Measurements from ENCODE around the gene ACSS3.

Gene ACSS3

DNA sequence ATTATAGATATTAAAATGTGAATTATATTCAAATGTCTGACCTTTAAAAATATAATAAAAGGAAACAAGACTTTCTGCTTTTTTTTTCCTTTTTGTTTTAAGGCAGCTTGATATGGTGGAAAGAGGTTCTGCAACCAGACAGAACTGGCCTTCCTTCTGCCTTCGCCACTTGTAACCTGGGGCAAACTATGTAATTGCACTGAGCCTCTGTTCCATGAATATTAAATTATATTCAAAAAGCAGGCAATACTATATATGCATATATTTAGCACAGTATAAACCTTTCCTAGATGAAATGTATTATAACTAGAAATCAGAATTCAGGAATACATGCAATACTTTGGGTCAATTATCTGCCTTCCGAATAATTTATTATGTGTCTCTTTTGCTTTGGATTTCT is 59.9 kb downstream of the ACSS3 start:
- H3K27me3 ChIP-seq (ENCODE audit: insufficient read depth, low read depth) = no peaks in the 10 kb centered on the region
- H3K4me3 ChIP-seq (IDR thresholded peaks at IDR 0.05; ENCODE audit: insufficient read depth, low read depth, low read length) = no peak overlapping the region
- H3K79me2 ChIP-seq (ENCODE audit: insufficient read depth, low read depth) = no peaks in the 10 kb centered on the region
- no peaks in the 10 kb centered on the region for H4K20me1 ChIP-seq (ENCODE audit: insufficient read depth)
- no peak overlapping the region for H3K9ac ChIP-seq
- no peak overlapping the region for H2AFZ ChIP-seq (ENCODE audit: low read depth)
- H3K4me2 ChIP-seq = no peak overlapping the region
- H3K4me1 ChIP-seq (ENCODE audit: low read depth, poor library complexity, severe bottlenecking) = no peaks in the 10 kb centered on the region
- TF ChIP-seq, protein P1, sequence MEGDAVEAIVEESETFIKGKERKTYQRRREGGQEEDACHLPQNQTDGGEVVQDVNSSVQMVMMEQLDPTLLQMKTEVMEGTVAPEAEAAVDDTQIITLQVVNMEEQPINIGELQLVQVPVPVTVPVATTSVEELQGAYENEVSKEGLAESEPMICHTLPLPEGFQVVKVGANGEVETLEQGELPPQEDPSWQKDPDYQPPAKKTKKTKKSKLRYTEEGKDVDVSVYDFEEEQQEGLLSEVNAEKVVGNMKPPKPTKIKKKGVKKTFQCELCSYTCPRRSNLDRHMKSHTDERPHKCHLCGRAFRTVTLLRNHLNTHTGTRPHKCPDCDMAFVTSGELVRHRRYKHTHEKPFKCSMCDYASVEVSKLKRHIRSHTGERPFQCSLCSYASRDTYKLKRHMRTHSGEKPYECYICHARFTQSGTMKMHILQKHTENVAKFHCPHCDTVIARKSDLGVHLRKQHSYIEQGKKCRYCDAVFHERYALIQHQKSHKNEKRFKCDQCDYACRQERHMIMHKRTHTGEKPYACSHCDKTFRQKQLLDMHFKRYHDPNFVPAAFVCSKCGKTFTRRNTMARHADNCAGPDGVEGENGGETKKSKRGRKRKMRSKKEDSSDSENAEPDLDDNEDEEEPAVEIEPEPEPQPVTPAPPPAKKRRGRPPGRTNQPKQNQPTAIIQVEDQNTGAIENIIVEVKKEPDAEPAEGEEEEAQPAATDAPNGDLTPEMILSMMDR (conservative IDR thresholded peaks at IDR 0.05; ENCODE audit: low read depth, low read length) = no peak
- H3K36me3 ChIP-seq (ENCODE audit: insufficient read depth) = no peaks in the 10 kb centered on the region
- no peak overlapping the region for H3K27ac ChIP-seq

DNA sequence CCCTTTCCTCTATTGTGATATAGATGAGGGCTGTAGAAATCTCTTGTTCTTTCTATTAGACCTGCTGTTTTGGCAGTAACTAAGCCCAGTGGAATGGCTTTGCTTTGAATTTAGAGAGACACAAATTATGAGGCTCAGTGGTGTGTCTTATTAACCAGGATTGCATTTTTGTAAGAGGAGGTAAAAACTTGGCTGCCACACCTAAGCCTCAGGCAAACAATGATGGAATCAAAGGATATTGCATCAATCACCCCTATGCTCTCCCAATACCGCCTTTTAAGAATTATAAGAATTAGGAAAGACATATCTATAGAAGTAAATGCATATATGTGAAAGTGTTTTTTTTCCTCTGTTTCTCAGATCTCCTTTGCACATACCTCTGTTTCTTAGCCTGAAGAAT is 63.3 kb downstream of the ACSS3 start:
- H3K27ac ChIP-seq = no peak overlapping the region
- H4K20me1 ChIP-seq (ENCODE audit: insufficient read depth) = no peaks in the 10 kb centered on the region
- H3K9ac ChIP-seq = no peak overlapping the region
- H3K79me2 ChIP-seq (ENCODE audit: insufficient read depth, low read depth) = no peaks in the 10 kb centered on the region
- no peak overlapping the region for H2AFZ ChIP-seq (ENCODE audit: low read depth)
- no peaks in the 10 kb centered on the region for H3K36me3 ChIP-seq (ENCODE audit: insufficient read depth)
- H3K27me3 ChIP-seq (ENCODE audit: insufficient read depth, low read depth) = no peaks in the 10 kb centered on the region
- TF ChIP-seq, protein P1 (conservative IDR thresholded peaks at IDR 0.05; ENCODE audit: low read depth, low read length) = no peak
- no peak overlapping the region for H3K4me2 ChIP-seq
- H3K4me3 ChIP-seq (IDR thresholded peaks at IDR 0.05; ENCODE audit: insufficient read depth, low read depth, low read length) = no peak overlapping the region
- no peaks in the 10 kb centered on the region for H3K4me1 ChIP-seq (ENCODE audit: low read depth, poor library complexity, severe bottlenecking)

DNA sequence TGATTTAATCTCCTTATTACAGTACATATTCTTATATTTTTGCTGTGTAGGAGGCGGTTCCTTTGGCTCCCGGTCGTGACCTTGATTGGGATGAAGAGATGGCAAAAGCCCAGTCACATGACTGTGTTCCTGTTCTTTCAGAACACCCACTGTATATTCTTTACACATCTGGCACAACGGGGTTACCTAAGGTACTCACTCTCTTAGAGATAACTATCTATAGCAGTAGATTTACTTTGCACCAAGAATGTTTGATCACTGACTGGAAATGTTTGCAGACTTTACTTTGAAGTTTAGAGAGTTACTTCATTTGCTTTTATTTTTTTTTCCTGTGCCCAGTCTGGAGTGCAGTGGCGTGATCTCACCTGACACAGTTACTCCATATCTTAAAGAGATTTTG is 65.2 kb downstream of the ACSS3 start:
- H3K9ac ChIP-seq = no peak overlapping the region
- H3K27ac ChIP-seq = no peak overlapping the region
- TF ChIP-seq, protein P1 (conservative IDR thresholded peaks at IDR 0.05; ENCODE audit: low read depth, low read length) = no peak
- no peaks in the 10 kb centered on the region for H3K27me3 ChIP-seq (ENCODE audit: insufficient read depth, low read depth)
- no peaks in the 10 kb centered on the region for H3K4me1 ChIP-seq (ENCODE audit: low read depth, poor library complexity, severe bottlenecking)
- no peak overlapping the region for H3K4me2 ChIP-seq
- H4K20me1 ChIP-seq (ENCODE audit: insufficient read depth) = no peaks in the 10 kb centered on the region
- H3K36me3 ChIP-seq (ENCODE audit: insufficient read depth) = no peaks in the 10 kb centered on the region
- no peak overlapping the region for H2AFZ ChIP-seq (ENCODE audit: low read depth)
- no peak overlapping the region for H3K4me3 ChIP-seq (IDR thresholded peaks at IDR 0.05; ENCODE audit: insufficient read depth, low read depth, low read length)
- no peaks in the 10 kb centered on the region for H3K79me2 ChIP-seq (ENCODE audit: insufficient read depth, low read depth)

DNA sequence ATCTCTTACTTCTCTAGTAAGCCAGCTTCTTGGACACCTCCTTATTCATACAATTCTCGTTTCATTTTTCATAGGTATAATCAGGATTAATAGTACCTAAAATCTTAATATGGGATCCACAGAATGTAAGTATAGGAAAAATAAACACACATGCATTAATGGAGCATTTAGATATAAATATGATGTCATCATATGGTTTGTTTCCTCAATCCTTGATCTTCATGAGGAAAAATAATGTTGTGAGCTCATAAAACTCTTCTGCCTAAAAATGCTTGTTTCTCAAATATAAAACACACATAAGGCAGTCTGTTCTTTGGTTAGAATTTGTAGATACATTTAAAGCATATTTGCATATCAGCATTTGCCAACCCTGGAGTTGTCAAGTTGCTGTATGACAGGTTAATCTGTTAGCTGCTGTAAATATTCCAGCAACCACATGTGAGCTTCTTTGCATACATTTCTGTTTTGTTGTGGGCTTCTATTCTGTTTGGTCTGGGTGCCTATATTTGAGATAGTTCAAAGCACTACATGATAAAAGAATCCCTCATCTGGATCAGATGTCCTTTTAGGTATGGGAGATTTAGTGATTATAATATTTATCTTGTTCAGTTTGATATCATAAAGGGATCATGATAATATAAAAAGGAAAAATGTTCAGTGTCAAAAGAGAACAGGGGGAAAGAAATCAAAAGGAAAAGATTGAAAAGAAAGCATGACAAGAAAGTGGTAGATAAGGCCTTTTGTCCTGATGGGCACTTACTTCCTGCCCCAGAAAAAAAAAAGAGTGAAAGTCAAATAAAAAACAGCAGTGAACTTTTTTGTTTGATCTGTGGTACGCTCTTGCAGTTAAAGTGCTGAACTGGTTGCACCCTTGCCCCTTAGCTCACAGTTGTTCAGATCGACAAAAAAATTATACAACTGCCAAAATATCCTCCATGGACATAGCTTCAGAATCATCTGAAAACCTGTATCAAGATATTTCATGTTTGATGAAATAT is 68.6 kb downstream of the ACSS3 start:
- H3K79me2 ChIP-seq (ENCODE audit: insufficient read depth, low read depth) = no peaks in the 10 kb centered on the region
- H3K36me3 ChIP-seq (ENCODE audit: insufficient read depth) = no peaks in the 10 kb centered on the region
- no peaks in the 10 kb centered on the region for H3K4me1 ChIP-seq (ENCODE audit: low read depth, poor library complexity, severe bottlenecking)
- TF ChIP-seq, protein P1 (conservative IDR thresholded peaks at IDR 0.05; ENCODE audit: low read depth, low read length) = no peak
- H3K4me2 ChIP-seq = no peak overlapping the region
- H2AFZ ChIP-seq (ENCODE audit: low read depth) = no peak overlapping the region
- no peaks in the 10 kb centered on the region for H4K20me1 ChIP-seq (ENCODE audit: insufficient read depth)
- H3K27ac ChIP-seq = no peak overlapping the region
- H3K9ac ChIP-seq = no peak overlapping the region
- H3K27me3 ChIP-seq (ENCODE audit: insufficient read depth, low read depth) = no peaks in the 10 kb centered on the region
- H3K4me3 ChIP-seq (IDR thresholded peaks at IDR 0.05; ENCODE audit: insufficient read depth, low read depth, low read length) = no peak overlapping the region
